Neural progenitor cell (in vitro differentiated cells): Measurements from ENCODE around the gene OGFOD1.

Experiments used
- EZH2 ChIP-seq: fragments of 200-600 bp; sonication (generic); IDR thresholded peaks from 2 replicates; pipeline ENCODE4 v1.6.1; 2017; ENCODE audit warnings: antibody characterized with exemption, mild to moderate bottlenecking, moderate library complexity
- TF ChIP-seq, protein P1 (sequence below): fragments of 200-600 bp; sonication (generic); IDR thresholded peaks from 2 replicates; pipeline ENCODE4 v1.5.1; 2017; ENCODE audit warnings: antibody characterized with exemption, mild to moderate bottlenecking

DNA sequence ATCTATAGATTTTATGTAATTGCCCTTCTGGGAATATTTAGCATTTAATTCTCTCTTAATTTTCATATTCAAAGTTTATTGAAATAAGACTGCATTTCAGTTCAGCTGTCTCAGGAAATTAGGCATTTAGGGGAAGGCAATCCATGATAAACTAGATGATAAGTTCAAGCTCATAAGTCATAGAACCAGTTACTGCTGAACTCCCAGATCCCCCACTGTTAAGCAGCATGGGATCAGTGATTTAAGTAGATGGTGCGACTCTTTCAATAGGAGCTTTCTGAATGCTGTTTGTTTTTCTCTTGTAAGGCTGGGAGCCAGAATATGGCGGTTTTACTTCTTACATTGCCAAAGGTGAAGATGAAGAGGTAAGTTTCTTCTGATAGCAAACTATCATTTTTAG is 23.8 kb downstream of the OGFOD1 start:
- TF ChIP-seq, protein P1, sequence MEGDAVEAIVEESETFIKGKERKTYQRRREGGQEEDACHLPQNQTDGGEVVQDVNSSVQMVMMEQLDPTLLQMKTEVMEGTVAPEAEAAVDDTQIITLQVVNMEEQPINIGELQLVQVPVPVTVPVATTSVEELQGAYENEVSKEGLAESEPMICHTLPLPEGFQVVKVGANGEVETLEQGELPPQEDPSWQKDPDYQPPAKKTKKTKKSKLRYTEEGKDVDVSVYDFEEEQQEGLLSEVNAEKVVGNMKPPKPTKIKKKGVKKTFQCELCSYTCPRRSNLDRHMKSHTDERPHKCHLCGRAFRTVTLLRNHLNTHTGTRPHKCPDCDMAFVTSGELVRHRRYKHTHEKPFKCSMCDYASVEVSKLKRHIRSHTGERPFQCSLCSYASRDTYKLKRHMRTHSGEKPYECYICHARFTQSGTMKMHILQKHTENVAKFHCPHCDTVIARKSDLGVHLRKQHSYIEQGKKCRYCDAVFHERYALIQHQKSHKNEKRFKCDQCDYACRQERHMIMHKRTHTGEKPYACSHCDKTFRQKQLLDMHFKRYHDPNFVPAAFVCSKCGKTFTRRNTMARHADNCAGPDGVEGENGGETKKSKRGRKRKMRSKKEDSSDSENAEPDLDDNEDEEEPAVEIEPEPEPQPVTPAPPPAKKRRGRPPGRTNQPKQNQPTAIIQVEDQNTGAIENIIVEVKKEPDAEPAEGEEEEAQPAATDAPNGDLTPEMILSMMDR, result no peak
- no peak for TF ChIP-seq EZH2
